Measurements from ENCODE around the gene WEE2. TPM values are rescaled to one million over a fixed set of nuclear protein-coding genes. Genes with fewer than 3 reads are reported as not detected.

The WEE2 gene
- polyA plus RNA-seq, 1 experiment, result not detected

- Histone ChIP-seq H3K27me3 (ENCODE audit: control insufficient read depth, insufficient read depth, low read length) (no peaks in the 10 kb centered on the region), H3K9me3 (ENCODE audit: control insufficient read depth, insufficient read depth, low read length) (no peaks in the 10 kb centered on the region), H3K27ac (ENCODE audit: low read depth, low read length) (peak within 1 kb of the TSS; percentile 81), H3K4me3 (ENCODE audit: low read depth, low read length) (peak within 1 kb of the TSS; percentile 99)
- ChIA-PET POLR2A (interaction anchor here (0.6 to 1.0 kb wide), 6 partner anchors 40 to 939 kb away, joined by 3 to 6 read pairs (median 3); partner anchors contain the start of gene AGK), CTCF (interaction anchor here (0.6 to 3.7 kb wide), 41 partner anchors 9 to 1041 kb away, joined by 3 to 32 read pairs (median 5); partner anchors contain the start of genes DENND11 and WEE2)
- peak; percentile 93 for DNase-seq (ENCODE audit: low read depth, low spot score)
- TF ChIP-seq CTCF (IDR thresholded peaks at IDR 0.05; ENCODE audit: low read depth, low read length), result peak; percentile 74
Observed at GRCh38 chr7:141737836-141738591, 29.9 kb downstream of the WEE2 start, which contains the start of gene SSBP1. TSS of gene SSBP1 (plus strand) at chr7:141738358. CDS start at chr7:141739167, 809 bp downstream.

- Histone ChIP-seq H3K27ac (ENCODE audit: low read depth, low read length) (peak overlapping the region; percentile 75), H3K4me3 (ENCODE audit: low read depth, low read length) (peak overlapping the region; percentile 99), H3K27me3 (ENCODE audit: control insufficient read depth, insufficient read depth, low read length) (no peaks in the 10 kb centered on the region), H3K9me3 (ENCODE audit: control insufficient read depth, insufficient read depth, low read length) (no peaks in the 10 kb centered on the region)
- peak; percentile 39; the same call in 1 of the 2 replicates for TF ChIP-seq CTCF (IDR thresholded peaks at IDR 0.05; ENCODE audit: low read depth, low read length)
- DNase-seq (ENCODE audit: low read depth, low spot score), result no peak
- POLR2A ChIA-PET, result interaction anchor here (1.0 kb wide), 2 partner anchors 40 to 42 kb away, joined by 3 to 4 read pairs; no protein-coding TSS in a partner anchor
- CTCF ChIA-PET, result interaction anchor here (0.6 to 3.7 kb wide), 31 partner anchors 8 to 1496 kb away, joined by 3 to 20 read pairs (median 5); partner anchors contain the start of genes DENND11 and WEE2
Observed at GRCh38 chr7:141738592-141739013, 30.4 kb downstream of the WEE2 start.

GRCh38 chr7:141739250-141739649, 31.1 kb downstream of the WEE2 start:
- no peaks in the 10 kb centered on the region for H3K9me3 ChIP-seq (ENCODE audit: control insufficient read depth, insufficient read depth, low read length)
- ChIA-PET CTCF (interaction anchor here (0.6 to 3.7 kb wide), 14 partner anchors 10 to 1497 kb away, joined by 3 to 20 read pairs (median 6); partner anchors contain the start of gene DENND11), POLR2A (no interaction called here)
- H3K4me3 ChIP-seq (ENCODE audit: low read depth, low read length), result peak overlapping the region; percentile 99
- TF ChIP-seq CTCF (IDR thresholded peaks at IDR 0.05; ENCODE audit: low read depth, low read length), result no peak
- H3K27me3 ChIP-seq (ENCODE audit: control insufficient read depth, insufficient read depth, low read length), result no peaks in the 10 kb centered on the region
- no peak for DNase-seq (ENCODE audit: low read depth, low spot score)
- H3K27ac ChIP-seq (ENCODE audit: low read depth, low read length), result no peak overlapping the region

GRCh38 chr7:141742229-141742628, 34.1 kb downstream of the WEE2 start:
- Histone ChIP-seq H3K27me3 (ENCODE audit: control insufficient read depth, insufficient read depth, low read length) (no peaks in the 10 kb centered on the region), H3K27ac (ENCODE audit: low read depth, low read length) (no peak overlapping the region), H3K9me3 (ENCODE audit: control insufficient read depth, insufficient read depth, low read length) (no peaks in the 10 kb centered on the region), H3K4me3 (ENCODE audit: low read depth, low read length) (no peak overlapping the region)
- no peak for DNase-seq (ENCODE audit: low read depth, low spot score)
- CTCF ChIA-PET, result interaction anchor here (1.2 to 1.3 kb wide), 2 partner anchors 88 to 727 kb away, joined by 3 read pairs; partner anchors contain the start of gene MRPS33
- TF ChIP-seq CTCF (IDR thresholded peaks at IDR 0.05; ENCODE audit: low read depth, low read length), result no peak
- POLR2A ChIA-PET, result no interaction called here

GRCh38 chr7:141744131-141744530, 36.0 kb downstream of the WEE2 start:
- Histone ChIP-seq H3K27me3 (ENCODE audit: control insufficient read depth, insufficient read depth, low read length) (no peaks in the 10 kb centered on the region), H3K4me3 (ENCODE audit: low read depth, low read length) (no peak overlapping the region), H3K27ac (ENCODE audit: low read depth, low read length) (no peak overlapping the region), H3K9me3 (ENCODE audit: control insufficient read depth, insufficient read depth, low read length) (no peaks in the 10 kb centered on the region)
- TF ChIP-seq CTCF (IDR thresholded peaks at IDR 0.05; ENCODE audit: low read depth, low read length), result no peak
- POLR2A ChIA-PET, result no interaction called here
- no peak for DNase-seq (ENCODE audit: low read depth, low spot score)
- CTCF ChIA-PET, result no interaction called here

Measured in AG04450 (cell line).